Calu3 (cell line): ENCODE measurements around the gene CRK. TPM values are rescaled to one million over a fixed set of nuclear protein-coding genes. Genes with fewer than 3 reads are reported as not detected.

Source experiments
- BruUV-seq: library from RNA; stranded (reverse); fragments of 400-500 nt; replicated peaks from 2 replicates; lab custom pipeline; 2021; lab: Mats Ljungman, UMichigan
- CTCF ChIA-PET: fragments of 300-600 bp; sonication (Branson Sonifier 250); formaldehyde crosslinking; loops from one replicate; lab custom pipeline; 2022; ENCODE audit warnings: antibody characterized with exemption; lab: Charles Lee
- DNase-seq: peaks from one replicate; pipeline ENCODE4 v3.0.0; 2022
- H3K27ac Mint-ChIP-seq: one replicate; pipeline ENCODE4 v1.8.0; 2022; ENCODE audit warnings: mixed read lengths; ENCODE audit not compliant: unreplicated experiment
- H3K27me3 Mint-ChIP-seq: one replicate; pipeline ENCODE4 v1.8.0; 2022; ENCODE audit warnings: mixed read lengths; ENCODE audit not compliant: unreplicated experiment
- H3K36me3 Mint-ChIP-seq: one replicate; pipeline ENCODE4 v1.8.0; 2022; ENCODE audit warnings: mild to moderate bottlenecking, moderate library complexity, mixed read lengths; ENCODE audit not compliant: insufficient read depth, unreplicated experiment
- H3K4me1 Mint-ChIP-seq: one replicate; pipeline ENCODE4 v1.8.0; 2022; ENCODE audit warnings: mild to moderate bottlenecking, low read depth, mixed read lengths; ENCODE audit not compliant: unreplicated experiment
- H3K4me3 Mint-ChIP-seq: one replicate; pipeline ENCODE4 v1.8.0; 2022; ENCODE audit warnings: mild to moderate bottlenecking, low read depth, moderate library complexity, mixed read lengths; ENCODE audit not compliant: unreplicated experiment
- H3K9me3 Mint-ChIP-seq: one replicate; pipeline ENCODE4 v1.8.0; 2022; ENCODE audit warnings: low read depth, mixed read lengths; ENCODE audit not compliant: unreplicated experiment
- intact Hi-C: fragments of 100-400 bp; cut with micrococcal nuclease; formaldehyde crosslinking; loops from one replicate; pipeline ENCODE4 v1.10.0; 2022; ENCODE audit not compliant: unreplicated experiment
- total RNA-seq: library from RNA; stranded (reverse); gene quantifications from 2 replicates; pipeline ENCODE4 v1.2.3, GENCODE V29; 2022
- TF ChIP-seq, protein P1 (sequence below): fragments of 200-600 bp; IDR thresholded peaks from one replicate; pipeline ENCODE4 v1.8.0; 2022; ENCODE audit warnings: antibody characterized with exemption; ENCODE audit not compliant: unreplicated experiment

The CRK gene
- total RNA-seq, 1 experiment from 2014 or later: 38.9 TPM

DNA sequence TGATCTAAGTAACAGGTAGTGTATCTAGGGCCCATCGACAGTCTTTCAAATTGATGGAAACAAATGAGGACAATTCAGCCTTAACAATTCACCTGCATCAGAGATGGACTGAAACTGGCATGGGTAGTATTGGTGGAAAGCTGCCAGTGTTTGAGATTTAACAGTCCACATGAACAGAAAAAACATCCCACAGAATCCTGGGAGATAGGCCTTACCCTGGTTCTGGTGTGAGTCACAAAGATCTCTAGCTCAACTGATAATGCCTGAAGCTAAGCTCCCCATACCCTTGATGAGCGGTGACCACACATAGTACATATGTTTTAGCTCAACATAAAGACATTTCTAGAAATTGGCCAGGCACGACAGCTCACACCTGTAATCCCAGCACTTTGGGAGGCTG is 21.9 kb downstream of the CRK start:
- no TSS peak for BruUV-seq
- TF ChIP-seq, protein P1, sequence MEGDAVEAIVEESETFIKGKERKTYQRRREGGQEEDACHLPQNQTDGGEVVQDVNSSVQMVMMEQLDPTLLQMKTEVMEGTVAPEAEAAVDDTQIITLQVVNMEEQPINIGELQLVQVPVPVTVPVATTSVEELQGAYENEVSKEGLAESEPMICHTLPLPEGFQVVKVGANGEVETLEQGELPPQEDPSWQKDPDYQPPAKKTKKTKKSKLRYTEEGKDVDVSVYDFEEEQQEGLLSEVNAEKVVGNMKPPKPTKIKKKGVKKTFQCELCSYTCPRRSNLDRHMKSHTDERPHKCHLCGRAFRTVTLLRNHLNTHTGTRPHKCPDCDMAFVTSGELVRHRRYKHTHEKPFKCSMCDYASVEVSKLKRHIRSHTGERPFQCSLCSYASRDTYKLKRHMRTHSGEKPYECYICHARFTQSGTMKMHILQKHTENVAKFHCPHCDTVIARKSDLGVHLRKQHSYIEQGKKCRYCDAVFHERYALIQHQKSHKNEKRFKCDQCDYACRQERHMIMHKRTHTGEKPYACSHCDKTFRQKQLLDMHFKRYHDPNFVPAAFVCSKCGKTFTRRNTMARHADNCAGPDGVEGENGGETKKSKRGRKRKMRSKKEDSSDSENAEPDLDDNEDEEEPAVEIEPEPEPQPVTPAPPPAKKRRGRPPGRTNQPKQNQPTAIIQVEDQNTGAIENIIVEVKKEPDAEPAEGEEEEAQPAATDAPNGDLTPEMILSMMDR: no peak
- Mint-ChIP-seq H3K4me3 (no peak overlapping the region), H3K36me3 (peaks cover 25% of the 10 kb centered on the region), H3K27me3 (no peaks in the 10 kb centered on the region), H3K4me1 (no peaks in the 10 kb centered on the region), H3K27ac (no peak overlapping the region), H3K9me3 (no peaks in the 10 kb centered on the region)
- intact Hi-C loops: no loop called here
- no peak for DNase-seq
- CTCF ChIA-PET: interaction anchor here (0.5 to 1.6 kb wide), 2 partner anchors 11 to 45 kb away, joined by 3 to 7 read pairs; no protein-coding TSS in a partner anchor

DNA sequence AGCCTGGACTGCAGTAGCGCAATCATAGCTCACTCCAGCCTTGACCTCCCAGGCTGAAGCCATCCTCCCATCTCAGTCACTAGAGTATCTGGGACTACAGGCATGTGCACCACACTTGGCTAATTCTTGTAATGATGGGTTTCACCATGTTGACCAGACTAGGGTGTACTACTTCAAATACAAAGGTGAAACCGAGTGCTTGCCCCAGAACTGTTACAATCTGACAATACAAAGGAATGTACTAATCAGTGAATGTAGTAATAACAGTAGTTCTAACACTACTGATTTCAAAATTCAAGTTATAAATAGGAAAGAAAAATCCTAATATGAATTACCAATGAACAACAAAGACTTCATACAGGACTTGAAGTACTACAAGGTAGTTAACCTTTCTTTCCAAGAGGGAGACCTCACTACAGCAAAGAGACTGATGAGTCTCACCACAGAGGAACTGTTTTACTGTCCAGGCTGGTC is 24.4 kb downstream of the CRK start:
- no TSS peak for BruUV-seq
- intact Hi-C loops: no loop called here

GRCh38 chr17:1423456-1424135 is 32.4 kb downstream of the CRK start:
- Mint-ChIP-seq H3K36me3 (peaks cover 36% of the 10 kb centered on the region), H3K27me3 (no peaks in the 10 kb centered on the region), H3K9me3 (no peaks in the 10 kb centered on the region), H3K27ac (no peak overlapping the region), H3K4me1 (peaks cover 22% of the 10 kb centered on the region), H3K4me3 (no peak overlapping the region)
- no TSS peak for BruUV-seq
- TF ChIP-seq, protein P1: no peak
- DNase-seq: no peak
- intact Hi-C loops: no loop called here
- CTCF ChIA-PET: interaction anchor here (0.6 to 1.2 kb wide), 4 partner anchors 10 to 92 kb away, joined by 3 to 7 read pairs (median 3); no protein-coding TSS in a partner anchor

More for the DNA sequence above, 24.4 kb downstream of the CRK start:
- H3K4me3 Mint-ChIP-seq: no peak overlapping the region
- peaks cover 29% of the 10 kb centered on the region for H3K36me3 Mint-ChIP-seq
- TF ChIP-seq, protein P1: no peak
- CTCF ChIA-PET: no interaction called here
- no peaks in the 10 kb centered on the region for H3K4me1 Mint-ChIP-seq
- no peaks in the 10 kb centered on the region for H3K27me3 Mint-ChIP-seq
- no peak for DNase-seq
- no peak overlapping the region for H3K27ac Mint-ChIP-seq
- no peaks in the 10 kb centered on the region for H3K9me3 Mint-ChIP-seq

GRCh38 chr17:1422885-1423284 is 33.1 kb downstream of the CRK start:
- Mint-ChIP-seq H3K4me3 (no peak overlapping the region), H3K4me1 (peaks cover 22% of the 10 kb centered on the region), H3K9me3 (no peaks in the 10 kb centered on the region), H3K27ac (peak overlapping the region; percentile 27), H3K27me3 (no peaks in the 10 kb centered on the region), H3K36me3 (peaks cover 37% of the 10 kb centered on the region)
- DNase-seq: peak; percentile 4
- intact Hi-C loops: no loop called here
- TF ChIP-seq, protein P1: no peak
- BruUV-seq: no TSS peak
- CTCF ChIA-PET: interaction anchor here (1.1 to 1.2 kb wide), 2 partner anchors 11 to 58 kb away, joined by 3 to 7 read pairs; no protein-coding TSS in a partner anchor
